ENCODE results near the gene LRPAP1.

LRPAP1 gene

GRCh38 chr4:3501825-3502425, 30.3 kb downstream of the LRPAP1 start:
- no peak for TF ChIP-seq CTCF (IDR thresholded peaks at IDR 0.05; ENCODE audit: insufficient read depth, low read length, poor library complexity, severe bottlenecking)
- Histone ChIP-seq H3K27me3 (replicated peaks; ENCODE audit: control insufficient read depth, insufficient read depth, low read length) (no peaks in the 10 kb centered on the region), H3K4me3 (replicated peaks; ENCODE audit: low read depth, low read length) (no peak overlapping the region), H3K36me3 (ENCODE audit: control insufficient read depth, insufficient read depth, low read length) (peaks cover 8% of the 10 kb centered on the region)
- DNase-seq (ENCODE audit: extremely low read depth, insufficient read length), result no peak

GRCh38 chr4:3501126-3501824, 30.9 kb downstream of the LRPAP1 start:
- H3K36me3 ChIP-seq (ENCODE audit: control insufficient read depth, insufficient read depth, low read length), result peaks cover 8% of the 10 kb centered on the region
- H3K4me3 ChIP-seq (replicated peaks; ENCODE audit: low read depth, low read length), result no peak overlapping the region
- H3K27me3 ChIP-seq (replicated peaks; ENCODE audit: control insufficient read depth, insufficient read depth, low read length), result no peaks in the 10 kb centered on the region
- DNase-seq (ENCODE audit: extremely low read depth, insufficient read length), result no peak
- no peak for TF ChIP-seq CTCF (IDR thresholded peaks at IDR 0.05; ENCODE audit: insufficient read depth, low read length, poor library complexity, severe bottlenecking)

GRCh38 chr4:3500634-3501101, 31.6 kb downstream of the LRPAP1 start:
- H3K36me3 ChIP-seq (ENCODE audit: control insufficient read depth, insufficient read depth, low read length), result peaks cover 7% of the 10 kb centered on the region
- no peak for DNase-seq (ENCODE audit: extremely low read depth, insufficient read length)
- H3K27me3 ChIP-seq (replicated peaks; ENCODE audit: control insufficient read depth, insufficient read depth, low read length), result no peaks in the 10 kb centered on the region
- no peak overlapping the region for H3K4me3 ChIP-seq (replicated peaks; ENCODE audit: low read depth, low read length)
- TF ChIP-seq CTCF (IDR thresholded peaks at IDR 0.05; ENCODE audit: insufficient read depth, low read length, poor library complexity, severe bottlenecking), result no peak

GRCh38 chr4:3500111-3500510, 32.1 kb downstream of the LRPAP1 start:
- DNase-seq (ENCODE audit: extremely low read depth, insufficient read length), result no peak
- no peak for TF ChIP-seq CTCF (IDR thresholded peaks at IDR 0.05; ENCODE audit: insufficient read depth, low read length, poor library complexity, severe bottlenecking)
- no peaks in the 10 kb centered on the region for H3K27me3 ChIP-seq (replicated peaks; ENCODE audit: control insufficient read depth, insufficient read depth, low read length)
- peaks cover 3% of the 10 kb centered on the region for H3K36me3 ChIP-seq (ENCODE audit: control insufficient read depth, insufficient read depth, low read length)
- no peak overlapping the region for H3K4me3 ChIP-seq (replicated peaks; ENCODE audit: low read depth, low read length)

GRCh38 chr4:3499710-3500109, 32.5 kb downstream of the LRPAP1 start:
- TF ChIP-seq CTCF (IDR thresholded peaks at IDR 0.05; ENCODE audit: insufficient read depth, low read length, poor library complexity, severe bottlenecking), result no peak
- no peaks in the 10 kb centered on the region for H3K27me3 ChIP-seq (replicated peaks; ENCODE audit: control insufficient read depth, insufficient read depth, low read length)
- no peak for DNase-seq (ENCODE audit: extremely low read depth, insufficient read length)
- H3K4me3 ChIP-seq (replicated peaks; ENCODE audit: low read depth, low read length), result no peak overlapping the region
- peaks cover 2% of the 10 kb centered on the region for H3K36me3 ChIP-seq (ENCODE audit: control insufficient read depth, insufficient read depth, low read length)

All from GM06990 (cell line).